Measurements from ENCODE around the gene URAD. TPM values are rescaled to one million over a fixed set of nuclear protein-coding genes. Genes with fewer than 3 reads are reported as not detected.

Gene URAD
- total RNA-seq, 2 experiments from 2014 or later: not detected

DNA sequence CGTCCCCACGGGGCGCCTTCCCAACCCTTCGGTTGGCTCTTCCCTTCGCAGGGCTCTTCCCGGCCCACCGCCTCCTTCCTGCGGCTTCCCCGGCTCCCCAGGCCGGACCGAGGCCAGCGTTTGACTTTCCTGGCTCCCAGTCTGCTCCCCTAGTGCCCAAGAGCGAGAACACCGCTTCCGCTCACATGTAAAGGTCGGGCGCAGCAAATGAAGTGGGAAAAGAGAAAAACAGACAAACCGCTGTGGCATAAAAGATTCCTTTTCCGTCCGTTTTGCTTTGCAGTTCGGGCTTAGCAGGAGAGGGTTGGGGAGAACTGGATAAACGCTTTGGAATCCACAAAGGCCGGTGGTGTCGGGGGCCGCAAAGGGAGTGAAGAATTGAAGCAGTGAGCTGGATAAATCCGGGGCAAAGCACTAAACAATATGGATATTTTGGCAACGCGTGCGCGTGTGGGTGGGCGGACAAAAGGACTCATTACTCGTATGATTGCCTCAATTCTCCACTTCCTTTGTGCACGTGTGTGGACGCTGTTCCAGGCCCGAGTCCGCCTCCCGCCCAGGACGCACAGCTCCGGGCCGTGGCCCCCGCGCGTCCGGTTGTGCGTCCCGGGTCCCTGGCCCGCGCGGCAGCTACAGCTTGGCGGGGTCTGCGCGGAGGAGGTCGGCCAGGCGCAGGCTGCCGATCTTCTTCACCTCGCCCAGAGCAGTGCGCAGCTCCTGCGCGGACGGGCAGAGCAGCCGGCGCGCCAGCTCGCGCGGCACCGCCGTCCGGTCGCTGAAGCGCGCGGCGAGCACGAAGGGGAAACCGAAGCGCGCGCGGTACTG is 10.8 kb downstream of the URAD start:
- TF ChIP-seq, protein P1, sequence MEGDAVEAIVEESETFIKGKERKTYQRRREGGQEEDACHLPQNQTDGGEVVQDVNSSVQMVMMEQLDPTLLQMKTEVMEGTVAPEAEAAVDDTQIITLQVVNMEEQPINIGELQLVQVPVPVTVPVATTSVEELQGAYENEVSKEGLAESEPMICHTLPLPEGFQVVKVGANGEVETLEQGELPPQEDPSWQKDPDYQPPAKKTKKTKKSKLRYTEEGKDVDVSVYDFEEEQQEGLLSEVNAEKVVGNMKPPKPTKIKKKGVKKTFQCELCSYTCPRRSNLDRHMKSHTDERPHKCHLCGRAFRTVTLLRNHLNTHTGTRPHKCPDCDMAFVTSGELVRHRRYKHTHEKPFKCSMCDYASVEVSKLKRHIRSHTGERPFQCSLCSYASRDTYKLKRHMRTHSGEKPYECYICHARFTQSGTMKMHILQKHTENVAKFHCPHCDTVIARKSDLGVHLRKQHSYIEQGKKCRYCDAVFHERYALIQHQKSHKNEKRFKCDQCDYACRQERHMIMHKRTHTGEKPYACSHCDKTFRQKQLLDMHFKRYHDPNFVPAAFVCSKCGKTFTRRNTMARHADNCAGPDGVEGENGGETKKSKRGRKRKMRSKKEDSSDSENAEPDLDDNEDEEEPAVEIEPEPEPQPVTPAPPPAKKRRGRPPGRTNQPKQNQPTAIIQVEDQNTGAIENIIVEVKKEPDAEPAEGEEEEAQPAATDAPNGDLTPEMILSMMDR (IDR thresholded peaks at IDR 0.05): no peak

DNA sequence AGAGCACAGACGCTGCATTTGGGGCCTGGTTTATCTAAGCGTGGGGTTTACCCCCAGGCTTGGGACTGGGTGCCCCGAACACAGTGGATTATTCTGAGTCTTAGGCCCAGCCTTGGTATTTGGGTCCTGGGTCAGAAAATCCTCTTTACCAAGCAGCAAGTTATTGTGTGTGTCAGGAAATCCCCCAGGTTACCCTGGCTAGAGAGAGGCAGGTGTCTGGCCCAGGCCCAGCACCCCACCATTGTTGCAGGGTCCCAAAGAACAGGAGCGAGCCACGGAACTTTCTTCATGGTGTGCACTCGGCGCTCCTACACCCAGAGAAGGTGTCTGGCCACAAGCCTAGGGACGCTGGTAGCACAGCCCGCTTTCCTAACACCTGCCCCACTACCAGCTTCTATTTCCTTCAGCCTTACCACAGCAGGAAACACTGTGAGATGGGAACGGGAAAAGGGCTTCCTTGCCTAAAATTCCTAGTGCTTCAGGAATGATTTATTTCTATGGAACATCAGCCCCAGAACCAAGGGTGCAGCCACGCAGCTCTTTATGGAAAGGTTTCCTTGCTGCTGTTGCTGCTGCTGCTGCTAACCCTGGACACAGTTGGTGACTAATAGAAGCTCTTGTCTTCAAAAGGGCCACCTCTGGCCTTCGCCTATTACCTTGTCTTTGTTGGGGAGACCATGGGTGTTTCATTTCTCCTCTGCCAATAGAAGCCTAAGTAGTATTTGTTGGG is 12.0 kb downstream of the URAD start:
- Mint-ChIP-seq H3K36me3 (ENCODE audit: low read depth) (no peaks in the 10 kb centered on the region), H3K27ac (no peak overlapping the region), H3K4me1 (ENCODE audit: low read depth) (peaks cover 13% of the 10 kb centered on the region), H3K9me3 (no peaks in the 10 kb centered on the region), H3K27me3 (peaks cover 89% of the 10 kb centered on the region), H3K4me3 (no peak overlapping the region)
- ChIA-PET CTCF (no interaction called here), POLR2A (no interaction called here)
- Histone ChIP-seq H3K27me3 (ENCODE audit: control insufficient read depth in 1 of 2, insufficient read depth in 2 of 2, low read length in 2 of 2) (peaks cover 64 to 94% of the 10 kb centered on the region in 2 experiments), H3K36me3 (ENCODE audit: insufficient read depth, low read length) (no peaks in the 10 kb centered on the region), H3K27ac (ENCODE audit: low read depth in 1 of 2, low read length in 2 of 2) (no peak overlapping the region), H3K4me1 (ENCODE audit: insufficient read depth, low read length) (peaks cover 8% of the 10 kb centered on the region), H3K4me3 (ENCODE audit: low read length) (no peak overlapping the region), H3K9me3 (ENCODE audit: control insufficient read depth in 1 of 2, insufficient read depth in 1 of 2, low read length in 2 of 2) (peaks cover 0 to 17% of the 10 kb centered on the region in 2 experiments)
- TF ChIP-seq, protein P1 (IDR thresholded peaks at IDR 0.05): no peak
- intact Hi-C loops (cut with DNase I, micrococcal nuclease): no loop called here
- ATAC-seq (ENCODE audit: poor library complexity): no peak
- DNase-seq: no peak

More for the DNA sequence above, 10.8 kb downstream of the URAD start:
- Histone ChIP-seq H3K9me3 (ENCODE audit: control insufficient read depth in 1 of 2, insufficient read depth in 1 of 2, low read length in 2 of 2) (peaks cover 0 to 17% of the 10 kb centered on the region in 2 experiments), H3K27me3 (ENCODE audit: control insufficient read depth in 1 of 2, insufficient read depth in 2 of 2, low read length in 2 of 2) (peaks cover 65 to 92% of the 10 kb centered on the region in 2 experiments), H3K27ac (ENCODE audit: low read depth in 1 of 2, low read length in 2 of 2) (no peak overlapping the region), H3K36me3 (ENCODE audit: insufficient read depth, low read length) (no peaks in the 10 kb centered on the region), H3K4me3 (ENCODE audit: low read length) (no peak overlapping the region), H3K4me1 (ENCODE audit: insufficient read depth, low read length) (peaks cover 8% of the 10 kb centered on the region)
- Mint-ChIP-seq H3K27me3 (peaks cover 90% of the 10 kb centered on the region), H3K36me3 (ENCODE audit: low read depth) (no peaks in the 10 kb centered on the region), H3K9me3 (no peaks in the 10 kb centered on the region), H3K27ac (no peak overlapping the region), H3K4me3 (no peak overlapping the region), H3K4me1 (ENCODE audit: low read depth) (peaks cover 13% of the 10 kb centered on the region)
- CTCF ChIA-PET: no interaction called here
- intact Hi-C loops (cut with DNase I, micrococcal nuclease): no loop called here
- ATAC-seq (ENCODE audit: poor library complexity) (no peak), DNase-seq (no peak)
- POLR2A ChIA-PET: no interaction called here

DNA sequence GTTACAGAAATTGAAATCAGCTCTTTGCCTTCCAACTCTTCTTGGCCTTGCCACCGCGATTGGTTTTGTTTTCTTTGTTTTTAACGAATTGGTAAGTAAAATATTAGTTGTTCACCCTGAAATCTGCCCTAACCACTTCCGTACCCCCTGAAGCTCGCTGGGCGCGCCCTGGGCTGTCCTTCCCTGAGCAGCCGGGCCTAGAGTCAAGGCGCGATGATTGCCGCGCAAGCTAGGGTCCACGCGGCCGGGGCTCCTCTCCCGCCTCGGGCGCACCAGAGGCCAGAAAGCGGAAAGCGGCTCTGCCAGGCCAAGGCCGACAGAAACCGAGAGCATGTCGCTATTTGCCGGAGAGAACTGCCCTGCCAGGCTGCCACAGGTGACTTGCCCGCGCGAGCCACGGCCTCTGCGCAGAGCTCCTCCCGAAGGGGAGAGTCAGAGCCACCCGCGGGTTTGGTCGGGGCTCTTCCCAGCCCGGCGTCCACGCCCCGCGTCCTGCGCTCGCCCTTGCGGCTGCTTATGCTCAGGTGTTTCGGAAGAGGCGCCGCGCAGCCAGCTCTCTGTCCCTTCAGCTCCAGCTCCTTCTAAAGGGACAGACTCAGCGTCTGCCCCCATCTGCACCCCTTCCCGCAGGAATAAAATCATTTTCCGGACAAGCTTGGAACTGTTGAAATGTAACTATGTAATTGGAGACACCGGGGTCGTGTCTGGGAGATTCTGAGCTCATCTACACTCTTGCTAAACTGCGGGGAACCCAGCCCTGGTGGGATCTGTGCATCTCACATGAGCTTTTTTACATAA is 12.7 kb downstream of the URAD start:
- Mint-ChIP-seq H3K4me1 (ENCODE audit: low read depth) (peaks cover 13% of the 10 kb centered on the region), H3K4me3 (no peak overlapping the region), H3K27ac (no peak overlapping the region), H3K9me3 (no peaks in the 10 kb centered on the region), H3K27me3 (peaks cover 89% of the 10 kb centered on the region), H3K36me3 (ENCODE audit: low read depth) (no peaks in the 10 kb centered on the region)
- Histone ChIP-seq H3K27me3 (ENCODE audit: control insufficient read depth in 1 of 2, insufficient read depth in 2 of 2, low read length in 2 of 2) (peaks cover 66 to 94% of the 10 kb centered on the region in 2 experiments), H3K9me3 (ENCODE audit: control insufficient read depth in 1 of 2, insufficient read depth in 1 of 2, low read length in 2 of 2) (peaks cover 0 to 19% of the 10 kb centered on the region in 2 experiments), H3K27ac (ENCODE audit: low read depth in 1 of 2, low read length in 2 of 2) (no peak overlapping the region), H3K4me3 (ENCODE audit: low read length) (no peak overlapping the region), H3K4me1 (ENCODE audit: insufficient read depth, low read length) (peaks cover 8% of the 10 kb centered on the region), H3K36me3 (ENCODE audit: insufficient read depth, low read length) (no peaks in the 10 kb centered on the region)
- TF ChIP-seq, protein P1 (IDR thresholded peaks at IDR 0.05): no peak
- DNase-seq (no peak), ATAC-seq (ENCODE audit: poor library complexity) (no peak)
- intact Hi-C loops (cut with DNase I, micrococcal nuclease): no loop called here
- ChIA-PET POLR2A (interaction anchor here (1.1 kb wide), 1 partner anchor 146 kb away, joined by 4 read pairs; no protein-coding TSS in a partner anchor), CTCF (no interaction called here)
